ENCODE data around the gene ATXN7. TPM values are rescaled to one million over a fixed set of nuclear protein-coding genes. Genes with fewer than 3 reads are reported as not detected.

ATXN7 gene
- total RNA-seq, 3 donors from 2014 or later (not counting 1 experiment from before 2014, with no cell fraction given) = 126 to 176 (median 146) TPM

DNA sequence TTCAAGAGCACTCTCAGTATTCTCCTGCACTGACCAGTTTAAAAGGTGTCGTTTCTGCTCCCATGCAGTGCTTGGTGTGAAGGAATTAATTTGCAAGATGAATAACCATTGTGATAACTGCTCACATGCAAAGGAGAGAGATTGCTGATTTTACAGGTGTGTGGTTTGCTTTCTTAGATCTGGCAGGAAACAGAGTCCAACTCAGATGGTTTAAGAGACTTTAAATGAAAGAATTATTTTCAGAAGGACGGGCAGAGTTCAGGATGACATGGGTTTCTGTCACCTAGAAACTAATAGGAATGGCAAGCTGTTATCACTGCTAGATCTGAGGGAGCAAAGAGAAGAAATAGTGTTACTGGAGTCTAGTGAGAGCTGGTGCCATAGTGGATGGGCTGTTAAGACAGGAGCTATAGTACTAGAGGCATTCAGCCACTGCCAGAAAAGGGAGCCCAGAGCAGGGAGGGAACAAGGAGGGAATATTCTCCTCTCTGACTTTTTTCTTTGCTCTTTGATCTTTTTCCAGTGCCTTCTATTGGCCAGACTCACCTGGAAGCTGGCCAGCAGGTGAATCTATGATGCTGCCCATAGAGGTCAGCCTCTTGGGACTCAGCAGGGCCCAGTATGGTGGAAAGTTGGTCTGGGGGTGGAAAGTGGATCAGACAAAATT, 14.9 kb downstream of the ATXN7 start:
- no peak for ATAC-seq
- H3K4me1 ChIP-seq (ENCODE audit: control insufficient read depth, insufficient read depth, low read length) = peaks cover 10% of the 10 kb centered on the region
- Mint-ChIP-seq H3K27me3 (ENCODE audit: low read depth in 2 of 2) (no peaks in the 10 kb centered on the region), H3K9me3 (no peaks in the 10 kb centered on the region), H3K4me3 (no peak overlapping the region), H3K27ac (peak overlapping the region in 1 of 2 donors; percentile 77), H3K36me3 (no peaks in the 10 kb centered on the region), H3K4me1 (peaks cover 61 to 64% of the 10 kb centered on the region in 2 donors)
- H3K4me3 ChIP-seq (ENCODE audit: low read length) = no peak overlapping the region
- H3K27me3 ChIP-seq (ENCODE audit: control insufficient read depth, insufficient read depth, low read length) = no peaks in the 10 kb centered on the region
- no peak for DNase-seq
- H3K36me3 ChIP-seq (ENCODE audit: control insufficient read depth, insufficient read depth, low read length) = no peaks in the 10 kb centered on the region
- no peak overlapping the region for H3K27ac ChIP-seq (ENCODE audit: low read length)
- WGBS (ENCODE audit: insufficient coverage) = 43% methylated on average over 2 of the region's 2 CpGs
- TF ChIP-seq, protein P1, sequence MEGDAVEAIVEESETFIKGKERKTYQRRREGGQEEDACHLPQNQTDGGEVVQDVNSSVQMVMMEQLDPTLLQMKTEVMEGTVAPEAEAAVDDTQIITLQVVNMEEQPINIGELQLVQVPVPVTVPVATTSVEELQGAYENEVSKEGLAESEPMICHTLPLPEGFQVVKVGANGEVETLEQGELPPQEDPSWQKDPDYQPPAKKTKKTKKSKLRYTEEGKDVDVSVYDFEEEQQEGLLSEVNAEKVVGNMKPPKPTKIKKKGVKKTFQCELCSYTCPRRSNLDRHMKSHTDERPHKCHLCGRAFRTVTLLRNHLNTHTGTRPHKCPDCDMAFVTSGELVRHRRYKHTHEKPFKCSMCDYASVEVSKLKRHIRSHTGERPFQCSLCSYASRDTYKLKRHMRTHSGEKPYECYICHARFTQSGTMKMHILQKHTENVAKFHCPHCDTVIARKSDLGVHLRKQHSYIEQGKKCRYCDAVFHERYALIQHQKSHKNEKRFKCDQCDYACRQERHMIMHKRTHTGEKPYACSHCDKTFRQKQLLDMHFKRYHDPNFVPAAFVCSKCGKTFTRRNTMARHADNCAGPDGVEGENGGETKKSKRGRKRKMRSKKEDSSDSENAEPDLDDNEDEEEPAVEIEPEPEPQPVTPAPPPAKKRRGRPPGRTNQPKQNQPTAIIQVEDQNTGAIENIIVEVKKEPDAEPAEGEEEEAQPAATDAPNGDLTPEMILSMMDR (IDR thresholded peaks at IDR 0.05) = no peak
- intact Hi-C loops (cut with micrococcal nuclease) = no loop called here
- no peaks in the 10 kb centered on the region for H3K9me3 ChIP-seq (ENCODE audit: control insufficient read depth, insufficient read depth, low read length)

DNA sequence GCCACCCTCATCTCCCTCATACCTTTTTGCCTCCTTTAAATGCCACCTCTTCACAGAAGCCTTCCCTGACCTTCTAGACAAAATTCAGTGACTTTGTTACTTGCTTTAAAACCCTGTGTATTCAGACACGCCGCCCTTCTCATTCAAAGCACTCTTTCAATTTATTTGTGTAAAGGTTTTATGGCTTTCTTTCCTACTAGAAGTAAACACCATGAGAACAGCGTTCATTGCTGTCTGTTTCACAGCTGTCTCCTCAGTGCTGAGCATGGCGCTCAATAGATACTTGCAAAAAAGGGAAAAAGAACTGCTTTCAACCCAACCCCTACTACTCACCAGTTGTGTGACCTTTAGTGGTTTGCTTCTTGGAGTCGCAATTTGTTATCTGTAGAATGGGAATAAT, 17.0 kb downstream of the ATXN7 start:
- Histone ChIP-seq H3K4me3 (ENCODE audit: low read length) (no peak overlapping the region), H3K27ac (ENCODE audit: low read length) (no peak overlapping the region), H3K27me3 (ENCODE audit: control insufficient read depth, insufficient read depth, low read length) (no peaks in the 10 kb centered on the region), H3K9me3 (ENCODE audit: control insufficient read depth, insufficient read depth, low read length) (no peaks in the 10 kb centered on the region), H3K36me3 (ENCODE audit: control insufficient read depth, insufficient read depth, low read length) (no peaks in the 10 kb centered on the region), H3K4me1 (ENCODE audit: control insufficient read depth, insufficient read depth, low read length) (peaks cover 3% of the 10 kb centered on the region)
- ATAC-seq = no peak
- WGBS (ENCODE audit: insufficient coverage) = 94% methylated on average over 4 of the region's 5 CpGs
- H3K27ac Mint-ChIP-seq = peak overlapping the region; percentile 1 to 3
- no peaks in the 10 kb centered on the region for H3K27me3 Mint-ChIP-seq (ENCODE audit: low read depth in 2 of 2)
- H3K4me3 Mint-ChIP-seq = no peak overlapping the region
- no peaks in the 10 kb centered on the region for H3K9me3 Mint-ChIP-seq
- no peak for DNase-seq
- TF ChIP-seq, protein P1 (IDR thresholded peaks at IDR 0.05) = no peak
- intact Hi-C loops (cut with micrococcal nuclease) = no loop called here
- H3K36me3 Mint-ChIP-seq = no peaks in the 10 kb centered on the region
- peaks cover 45 to 55% of the 10 kb centered on the region in 2 donors for H3K4me1 Mint-ChIP-seq

DNA sequence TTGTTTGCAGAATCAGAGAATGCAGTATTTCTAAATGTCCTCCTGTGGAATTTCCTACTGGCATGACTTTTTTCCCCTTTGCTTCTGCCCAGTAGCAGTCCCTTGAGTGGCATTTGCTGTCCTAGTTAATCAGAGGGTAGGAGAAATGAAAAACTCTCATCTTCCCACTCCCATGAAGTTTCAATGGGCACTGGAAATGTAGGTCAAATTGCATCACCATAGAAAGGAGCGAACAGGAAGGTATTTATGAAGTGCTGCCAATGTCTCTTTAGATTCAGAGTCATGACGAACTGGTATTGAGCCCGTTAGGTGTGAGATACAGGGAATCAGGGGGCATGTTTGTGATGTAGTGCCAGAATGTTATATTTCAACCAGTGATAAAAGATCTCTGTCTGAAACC, 23.2 kb downstream of the ATXN7 start:
- DNase-seq (no peak), ATAC-seq (no peak)
- H3K27ac Mint-ChIP-seq = peak overlapping the region in 1 of 2 donors; percentile 43
- no peaks in the 10 kb centered on the region for H3K36me3 Mint-ChIP-seq
- H3K4me3 ChIP-seq (ENCODE audit: low read length) = no peak overlapping the region
- no peaks in the 10 kb centered on the region for H3K4me1 ChIP-seq (ENCODE audit: control insufficient read depth, insufficient read depth, low read length)
- H3K27me3 ChIP-seq (ENCODE audit: control insufficient read depth, insufficient read depth, low read length) = no peaks in the 10 kb centered on the region
- no peak overlapping the region for H3K4me3 Mint-ChIP-seq
- H3K36me3 ChIP-seq (ENCODE audit: control insufficient read depth, insufficient read depth, low read length) = peaks cover 5% of the 10 kb centered on the region
- TF ChIP-seq, protein P1 (IDR thresholded peaks at IDR 0.05) = no peak
- H3K27ac ChIP-seq (ENCODE audit: low read length) = no peak overlapping the region
- no peaks in the 10 kb centered on the region for H3K27me3 Mint-ChIP-seq (ENCODE audit: low read depth in 2 of 2)
- H3K9me3 ChIP-seq (ENCODE audit: control insufficient read depth, insufficient read depth, low read length) = no peaks in the 10 kb centered on the region
- H3K9me3 Mint-ChIP-seq = no peaks in the 10 kb centered on the region
- intact Hi-C loops (cut with micrococcal nuclease) = no loop called here
- H3K4me1 Mint-ChIP-seq = peaks cover 30% of the 10 kb centered on the region in 2 donors
- WGBS (ENCODE audit: insufficient coverage) = 94% methylated on average over 3 of the region's 3 CpGs

DNA sequence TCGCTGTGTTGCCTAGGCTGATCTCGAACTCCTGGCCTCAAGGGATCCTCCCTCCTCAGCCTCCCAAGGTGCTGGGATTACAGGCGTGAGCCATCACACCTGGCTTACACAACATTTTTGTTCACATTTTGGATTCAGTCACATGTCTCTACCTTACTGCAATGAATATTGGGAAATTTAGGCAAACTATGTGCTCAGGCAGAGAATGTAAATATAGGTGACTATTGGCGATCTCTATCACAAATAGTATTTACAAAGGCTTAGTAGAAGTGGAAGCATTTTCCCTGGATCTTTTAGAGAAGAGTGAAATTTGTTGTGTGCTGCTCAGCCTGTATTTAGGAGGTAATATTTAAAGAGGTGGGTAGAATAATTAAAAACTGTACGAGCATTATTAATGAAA, 27.9 kb downstream of the ATXN7 start:
- Mint-ChIP-seq H3K27ac (no peak overlapping the region), H3K36me3 (no peaks in the 10 kb centered on the region), H3K9me3 (no peaks in the 10 kb centered on the region), H3K4me1 (peaks cover 30 to 34% of the 10 kb centered on the region in 2 donors), H3K4me3 (no peak overlapping the region), H3K27me3 (ENCODE audit: low read depth in 2 of 2) (no peaks in the 10 kb centered on the region)
- ATAC-seq (no peak), DNase-seq (no peak)
- 100% methylated on average over 2 of the region's 5 CpGs for WGBS (ENCODE audit: insufficient coverage)
- intact Hi-C loops (cut with micrococcal nuclease) = no loop called here
- TF ChIP-seq, protein P1 (IDR thresholded peaks at IDR 0.05) = no peak
- H3K9me3 ChIP-seq (ENCODE audit: control insufficient read depth, insufficient read depth, low read length) = no peaks in the 10 kb centered on the region
- no peaks in the 10 kb centered on the region for H3K27me3 ChIP-seq (ENCODE audit: control insufficient read depth, insufficient read depth, low read length)
- peaks cover 6% of the 10 kb centered on the region for H3K36me3 ChIP-seq (ENCODE audit: control insufficient read depth, insufficient read depth, low read length)
- H3K4me3 ChIP-seq (ENCODE audit: low read length) = no peak overlapping the region
- no peak overlapping the region for H3K27ac ChIP-seq (ENCODE audit: low read length)
- H3K4me1 ChIP-seq (ENCODE audit: control insufficient read depth, insufficient read depth, low read length) = no peaks in the 10 kb centered on the region

Measured in natural killer cell (primary cell).